Subcutaneous adipose tissue (tissue), 4 donors: ENCODE results near the gene INCENP. TPM values are rescaled to one million over a fixed set of nuclear protein-coding genes. Genes with fewer than 3 reads are reported as not detected.

Source experiments
- CTCF ChIP-seq: fragments of 450-650 bp; IDR thresholded peaks from one replicate; pipeline ENCODE4 v1.5.1; 2016; ENCODE audit warnings: low read depth, mild to moderate bottlenecking, control low read depth, antibody characterized with exemption, moderate library complexity
- total RNA-seq, 4 donors: library from RNA; depleted of rRNA; stranded (reverse); fragments of >200 nt; gene quantifications; one replicate each; pipeline ENCODE4 v1.1.0, GENCODE V29; 2016

The INCENP gene
- total RNA-seq, 4 donors from 2014 or later: 8.8 to 15.0 (median 12.3) TPM

- TF ChIP-seq CTCF: no peak
Measured at GRCh38 chr11:62132191-62132590, 8.4 kb downstream of the INCENP start.

GRCh38 chr11:62132689-62133293, 9.0 kb downstream of the INCENP start:
- no peak for TF ChIP-seq CTCF

GRCh38 chr11:62133328-62134065, 9.7 kb downstream of the INCENP start:
- no peak for TF ChIP-seq CTCF

GRCh38 chr11:62137276-62137861, 13.6 kb downstream of the INCENP start:
- no peak for TF ChIP-seq CTCF

- no peak for TF ChIP-seq CTCF
Measured at GRCh38 chr11:62137881-62138629, 14.2 kb downstream of the INCENP start.

GRCh38 chr11:62138630-62139425, 15.0 kb downstream of the INCENP start:
- TF ChIP-seq CTCF: no peak
